Measurements from ENCODE around the gene AGAP6.
"Not testable (repeated sequence)": the region's sequence is repeated elsewhere in the genome, so short reads cannot be mapped to it uniquely, and the experiment has no call there.

The AGAP6 gene

DNA sequence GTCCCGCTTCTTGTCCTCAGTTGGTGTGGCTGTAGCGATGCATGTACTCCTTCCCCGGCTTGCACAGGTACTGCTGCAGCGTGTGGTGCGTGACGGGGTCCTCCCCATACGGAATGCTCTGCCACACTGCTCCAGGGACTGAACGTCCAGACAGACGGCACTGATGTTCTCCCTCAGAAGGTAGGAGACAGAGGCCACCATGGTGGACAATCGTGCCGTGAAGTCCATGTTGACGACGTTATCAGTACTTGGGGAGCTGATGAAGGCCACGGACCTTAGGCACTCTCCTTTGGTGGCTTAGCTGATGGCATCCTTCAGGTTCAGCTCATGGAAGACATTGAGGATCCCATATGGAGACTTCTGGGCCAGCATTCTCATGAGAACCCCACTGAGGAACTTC lies 37.4 kb downstream of the AGAP6 start:
- no peak for DNase-seq

DNA sequence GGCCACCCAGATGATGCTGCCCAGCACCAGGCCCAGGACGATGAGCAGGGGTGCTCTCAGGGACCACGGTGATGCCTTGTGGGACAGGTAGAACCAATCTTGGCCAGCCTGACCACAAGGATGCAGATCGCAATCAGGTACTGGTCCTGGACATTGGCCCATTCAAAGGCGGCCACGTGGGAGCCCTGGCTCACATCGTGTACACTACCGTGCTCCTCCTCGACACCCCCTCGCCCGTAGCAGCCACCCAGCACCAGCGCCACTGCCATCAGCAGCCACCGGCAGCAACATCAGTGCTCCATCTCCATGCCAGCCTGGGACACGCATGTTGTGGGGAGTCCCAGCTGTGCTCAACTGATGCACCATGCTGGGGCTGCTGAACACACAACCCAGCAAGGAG lies 39.0 kb downstream of the AGAP6 start:
- DNase-seq = no peak

GRCh38 chr10:50033481-50033880 lies 45.3 kb downstream of the AGAP6 start:
- peak; percentile 53 for DNase-seq

DNA sequence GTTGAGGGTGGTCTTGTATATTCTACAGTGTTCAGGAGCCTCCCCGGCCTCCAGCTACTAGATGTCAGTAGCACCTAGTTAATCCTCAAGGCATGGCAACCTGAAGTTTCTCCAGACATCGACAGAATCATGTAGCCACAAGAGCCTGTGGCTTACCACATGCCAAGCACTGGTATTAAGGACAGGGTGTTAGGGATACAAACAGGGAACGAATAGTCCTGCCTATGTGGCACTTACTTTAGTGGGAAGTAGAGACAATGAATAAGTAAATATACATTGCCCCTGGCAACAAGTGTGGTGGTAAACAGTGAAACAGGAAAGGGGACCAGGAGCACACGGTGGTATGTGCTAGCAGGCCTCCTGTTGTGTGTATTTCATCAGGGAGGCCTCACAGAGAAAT lies 47.1 kb downstream of the AGAP6 start:
- not testable (repeated sequence) for DNase-seq

GRCh38 chr10:50044941-50045664 lies 56.9 kb downstream of the AGAP6 start:
- DNase-seq = peak; percentile 21

- DNase-seq = peak; percentile 64
Observed at GRCh38 chr10:50046457-50046856, 58.3 kb downstream of the AGAP6 start.

DNA sequence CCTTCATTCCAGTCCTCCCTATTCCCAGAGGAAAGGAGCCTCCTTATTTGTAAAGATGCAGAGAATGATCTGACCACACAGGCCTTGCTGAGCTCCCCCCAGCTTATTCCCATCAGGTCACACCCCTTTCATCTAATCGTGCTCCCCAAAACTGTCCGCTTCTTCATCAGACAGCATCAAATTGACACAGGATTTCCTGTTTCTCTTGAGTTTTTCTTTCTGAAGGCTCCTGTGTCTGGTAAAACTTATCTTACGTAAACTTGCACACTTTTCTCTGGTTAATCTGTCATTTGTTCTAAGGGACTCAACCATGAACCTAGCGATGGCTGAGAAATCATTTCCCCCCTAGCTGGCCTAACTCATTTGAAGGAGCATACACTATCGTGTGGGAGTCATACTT lies 59.4 kb downstream of the AGAP6 start:
- DNase-seq = not testable (repeated sequence)

DNA sequence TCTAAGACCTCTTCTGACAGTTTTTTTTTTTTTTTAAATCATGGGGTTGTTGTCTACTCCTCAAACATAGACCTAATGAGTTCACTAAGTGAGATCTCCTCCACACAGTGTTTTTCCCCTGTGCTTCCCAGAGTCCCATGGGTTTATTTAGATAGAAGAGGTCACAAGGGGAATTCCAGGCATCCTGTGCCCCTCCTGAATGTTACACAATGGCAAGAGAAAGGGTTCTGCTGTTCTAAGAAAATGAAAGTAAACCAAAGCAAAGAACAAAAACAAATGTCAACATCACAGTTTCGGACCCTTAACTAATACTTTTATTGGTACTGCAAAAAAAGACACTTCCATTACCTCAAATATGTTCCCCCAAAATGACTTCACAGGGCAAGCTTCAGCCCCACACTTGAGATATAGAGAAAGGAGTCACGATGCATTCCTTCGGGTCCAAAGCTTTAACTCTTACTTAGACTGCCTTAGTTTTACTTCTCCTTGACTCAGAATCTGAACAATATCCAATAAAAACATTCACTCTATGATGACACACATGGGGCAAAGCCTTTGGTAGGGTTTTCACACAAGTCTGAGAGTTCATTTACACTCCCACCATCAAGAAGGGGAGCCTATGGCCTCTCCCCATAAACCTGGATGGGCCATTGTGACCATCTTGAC lies 63.9 kb downstream of the AGAP6 start:
- peak; percentile 45 for DNase-seq

- not testable (repeated sequence) for DNase-seq
Observed at GRCh38 chr10:50052778-50053376, 64.7 kb downstream of the AGAP6 start.

DNA sequence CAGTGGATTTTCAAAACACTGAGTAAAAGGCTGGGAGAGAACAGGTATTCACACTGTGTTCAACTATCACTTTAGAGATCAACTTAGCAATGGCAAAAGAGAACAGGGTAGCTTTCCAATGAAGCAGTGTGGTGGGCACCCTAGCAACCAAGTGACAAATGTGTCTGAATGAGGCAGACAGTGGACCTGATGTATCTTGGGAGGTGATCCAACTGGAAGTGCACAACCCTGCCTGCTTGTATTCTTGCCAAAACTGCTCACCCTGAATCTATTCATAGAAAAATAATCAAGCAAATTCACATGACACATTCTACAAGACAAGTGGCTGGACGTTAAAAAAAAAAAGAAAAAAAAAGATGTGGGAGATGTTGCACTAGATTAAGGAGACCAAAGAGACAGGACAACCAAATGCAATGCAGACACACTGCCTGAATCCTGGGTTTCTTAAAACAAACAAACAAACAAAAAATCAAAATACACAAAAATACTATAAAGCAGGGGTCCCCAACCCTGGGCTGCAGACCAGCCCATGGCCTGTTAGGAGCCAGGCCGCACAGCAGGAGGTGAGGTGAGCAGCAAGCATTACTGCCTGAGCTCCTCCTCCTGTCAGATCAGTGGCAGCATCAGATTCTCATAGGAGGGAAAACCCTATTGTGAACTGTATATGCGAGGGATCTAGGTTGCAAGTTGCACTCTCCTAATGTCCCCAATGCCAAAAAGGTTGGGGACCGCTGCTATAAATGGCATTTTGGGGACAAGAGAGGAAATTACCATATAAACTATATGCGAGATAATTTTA lies 67.5 kb downstream of the AGAP6 start:
- not testable (repeated sequence) for DNase-seq

DNA sequence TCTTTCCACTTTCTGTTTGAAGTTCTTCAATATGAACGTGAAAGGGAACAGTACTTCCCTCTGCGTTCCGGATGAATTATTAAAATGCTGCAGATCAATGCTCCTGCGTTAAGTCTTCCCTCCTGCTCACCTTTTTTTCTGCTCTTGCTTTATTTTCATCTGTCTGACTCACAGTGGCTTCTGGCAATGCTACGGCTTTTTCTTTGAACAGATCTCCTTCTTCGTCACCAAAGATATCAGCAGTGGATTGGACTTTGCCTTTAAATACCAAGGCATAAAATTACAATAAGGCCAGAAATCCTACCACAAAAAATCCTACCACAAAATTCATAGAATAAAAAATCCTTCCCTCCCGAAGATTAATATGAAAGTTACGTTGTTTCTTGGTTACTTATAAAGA lies 68.4 kb downstream of the AGAP6 start:
- not testable (repeated sequence) for DNase-seq

GRCh38 chr10:50058727-50059126 lies 70.5 kb downstream of the AGAP6 start:
- not testable (repeated sequence) for DNase-seq

- not testable (repeated sequence) for DNase-seq
Observed at GRCh38 chr10:50059946-50060345, 71.7 kb downstream of the AGAP6 start.

All from fibroblast of skin of scalp (primary cell).